ENCODE measurements around the gene CD226.
"Not testable (repeated sequence)": the region's sequence is repeated elsewhere in the genome, so short reads cannot be mapped to it uniquely, and the experiment has no call there.

CD226 gene

DNA sequence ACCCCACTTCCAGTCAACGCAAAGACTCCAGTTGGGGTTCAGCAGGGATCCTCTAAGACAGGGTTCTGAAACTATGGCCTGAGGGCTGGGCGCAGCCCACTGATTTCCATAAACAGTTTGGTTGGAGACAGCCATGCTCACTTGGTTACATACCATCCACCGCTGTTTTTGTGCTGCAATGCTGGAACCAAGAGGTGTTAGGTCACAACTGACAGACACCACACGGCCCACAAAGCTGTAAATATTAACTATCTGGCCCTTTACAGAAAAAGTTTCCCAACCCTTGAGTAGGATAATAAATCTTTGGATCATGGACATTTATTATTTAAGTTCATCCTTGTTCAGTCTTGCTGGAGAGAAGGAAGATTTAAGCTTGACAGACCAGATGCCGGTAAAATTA is 8.4 kb upstream of the CD226 start:
- DNase-seq: no peak

DNA sequence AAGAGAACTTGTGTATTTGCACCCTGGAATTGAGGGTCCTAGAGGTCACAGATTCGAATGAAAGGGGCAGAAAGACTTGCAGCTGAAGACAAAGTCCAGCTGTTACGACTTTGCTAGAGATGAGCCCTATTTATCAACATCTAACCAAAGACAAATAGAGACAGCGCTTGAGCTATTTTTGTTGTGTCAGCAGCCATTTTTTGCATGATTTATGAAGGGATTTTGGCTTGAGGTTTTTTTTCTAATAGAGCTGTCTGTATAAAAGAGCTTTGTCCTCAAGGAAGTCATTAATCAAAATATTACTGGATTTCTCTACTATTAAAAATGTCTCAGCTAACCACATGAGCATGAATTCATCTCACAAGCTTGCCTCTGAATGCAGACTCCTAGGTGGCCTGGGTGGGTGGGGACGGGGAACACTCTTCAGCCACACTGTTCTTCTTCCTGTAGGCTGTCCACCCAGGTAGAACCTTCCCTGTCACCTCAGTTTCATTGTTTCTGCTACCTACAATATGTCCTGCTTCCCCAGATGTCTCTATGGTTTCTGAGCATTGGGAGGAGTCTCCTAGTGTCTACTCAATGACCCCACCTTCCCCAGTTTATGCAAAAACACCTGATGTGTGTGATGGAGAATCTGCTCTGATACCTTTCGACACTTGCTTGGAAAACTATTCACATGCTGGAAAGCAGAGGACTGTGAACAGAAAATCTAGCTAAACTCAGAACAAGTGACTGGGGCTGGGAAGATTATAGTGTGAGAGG is 7.2 kb upstream of the CD226 start:
- no peak for DNase-seq

DNA sequence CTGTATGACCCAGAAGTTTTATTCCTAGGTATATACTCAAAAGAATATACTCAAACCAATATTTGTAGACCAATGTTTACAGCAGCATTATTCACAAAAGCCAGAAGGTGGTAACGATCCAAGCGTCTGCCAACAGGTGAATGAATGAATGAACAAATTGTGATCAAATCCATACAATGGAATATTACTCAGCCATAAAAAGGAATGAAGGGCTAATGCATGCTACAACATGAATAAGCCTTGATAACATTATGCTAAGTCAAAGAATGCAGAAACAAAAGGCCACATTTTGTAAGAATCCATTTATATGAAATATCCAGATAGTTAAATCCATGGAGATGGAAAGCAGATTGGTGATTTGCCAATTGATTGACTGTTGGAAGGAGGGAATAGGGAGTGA is 5.5 kb upstream of the CD226 start:
- DNase-seq: no peak

DNA sequence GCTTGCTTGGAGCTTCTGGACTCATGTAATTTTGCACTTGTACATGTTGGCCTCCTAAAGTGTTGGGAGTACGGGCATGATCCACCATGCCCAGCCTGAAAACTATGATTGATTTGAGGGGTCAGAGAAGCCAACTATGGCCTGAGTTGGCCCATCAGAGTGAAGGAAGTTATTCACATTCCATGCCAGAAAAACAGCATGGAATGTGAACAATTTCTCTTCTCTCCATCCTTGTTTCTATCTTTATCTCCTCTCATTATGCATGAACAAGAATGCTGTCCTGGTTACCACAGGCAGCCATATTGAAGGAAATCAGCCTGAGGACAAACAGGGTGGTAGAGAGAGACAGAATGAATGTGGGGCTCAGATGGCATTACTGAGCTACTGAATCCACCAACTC is 3.5 kb upstream of the CD226 start:
- no peak for DNase-seq

DNA sequence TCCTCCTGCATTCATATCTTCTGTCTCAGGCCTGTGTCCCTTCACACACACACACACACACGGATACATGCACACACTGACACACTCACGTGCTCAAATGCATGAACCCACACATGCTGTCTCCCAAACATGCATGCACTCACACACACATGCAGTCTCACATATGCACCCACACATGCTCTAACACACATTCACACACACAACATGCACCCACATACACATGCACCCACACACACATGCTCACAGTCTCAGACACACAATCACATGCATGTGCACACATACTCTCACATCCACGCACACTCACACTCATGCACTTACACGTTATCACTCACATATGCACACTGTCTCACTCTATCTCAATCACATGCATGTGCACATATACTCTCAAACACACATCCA is 1.9 kb upstream of the CD226 start:
- no peak for DNase-seq

DNA sequence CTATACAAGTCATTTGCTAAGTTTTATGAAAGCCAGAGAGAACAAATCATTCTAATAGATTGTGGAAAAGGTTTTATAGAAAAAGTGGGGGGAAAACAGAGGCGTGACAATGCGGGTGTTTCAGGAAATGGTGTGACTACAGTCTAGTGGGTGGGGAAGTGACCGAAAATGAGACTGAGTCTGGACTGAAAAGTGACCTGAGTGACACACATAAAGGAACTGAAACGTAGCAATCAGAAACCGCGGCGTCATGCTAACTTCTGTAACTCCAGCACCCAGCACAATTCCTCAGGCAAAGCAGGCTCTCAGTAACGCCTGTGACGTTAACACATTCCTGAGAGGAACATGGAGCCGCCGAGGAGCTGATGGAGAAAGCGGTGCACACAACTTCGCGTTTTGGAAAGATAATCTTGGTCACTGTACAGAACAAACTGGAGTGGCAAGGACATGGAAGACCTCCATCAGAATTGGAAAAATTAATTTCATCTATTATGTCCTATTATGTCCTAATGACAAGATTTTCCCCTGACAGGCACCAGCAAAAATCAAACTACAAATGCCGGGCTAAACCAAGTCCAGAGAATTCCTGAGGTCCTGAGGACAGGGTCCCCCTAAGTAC is 1.4 kb upstream of the CD226 start:
- no peak for DNase-seq

DNA sequence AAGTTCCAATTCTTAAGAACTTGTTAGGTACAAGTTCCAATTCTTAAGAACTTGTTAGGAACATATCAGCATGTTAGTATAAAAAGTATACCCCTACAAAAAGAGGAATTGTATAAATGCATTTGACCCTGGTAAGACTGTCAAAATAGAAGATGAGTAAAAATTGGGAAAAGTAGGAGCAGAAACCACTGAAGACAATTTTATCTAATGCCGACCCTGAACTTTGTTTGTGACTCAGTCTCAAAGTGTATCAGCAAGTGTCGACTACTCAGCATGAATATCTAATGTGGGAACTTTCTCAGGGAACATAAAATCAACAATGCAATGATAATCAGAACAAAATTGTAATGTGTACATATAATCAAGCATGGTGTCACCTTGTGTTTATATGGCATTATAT is 583 bp upstream of the CD226 start:
- no peak for DNase-seq

DNA sequence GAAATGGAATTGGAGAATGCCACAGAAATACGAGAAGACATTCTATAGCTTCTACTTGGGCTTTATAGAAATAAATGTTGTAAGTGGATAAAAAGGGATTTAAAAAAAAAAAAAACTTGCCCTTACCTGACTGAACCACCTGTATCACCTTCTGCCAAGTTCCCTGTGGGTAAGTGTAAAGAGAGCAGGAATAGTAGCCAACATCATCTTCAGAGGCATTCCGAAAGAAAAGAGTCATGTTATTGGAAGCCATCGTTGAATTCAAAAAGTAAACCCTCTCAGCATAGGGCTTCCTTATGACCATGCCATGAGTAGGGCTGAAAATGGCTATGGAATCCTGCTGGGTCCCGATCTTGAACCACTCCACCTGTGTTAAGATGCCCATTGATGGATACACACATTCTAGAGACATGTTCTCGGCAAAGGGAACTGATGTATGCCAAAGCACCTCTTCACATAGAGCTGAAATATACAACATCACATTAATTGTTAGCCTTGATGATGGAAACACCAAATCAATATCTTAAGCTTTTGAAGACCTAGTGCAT is 991 bp downstream of the CD226 start:
- no peak for DNase-seq

DNA sequence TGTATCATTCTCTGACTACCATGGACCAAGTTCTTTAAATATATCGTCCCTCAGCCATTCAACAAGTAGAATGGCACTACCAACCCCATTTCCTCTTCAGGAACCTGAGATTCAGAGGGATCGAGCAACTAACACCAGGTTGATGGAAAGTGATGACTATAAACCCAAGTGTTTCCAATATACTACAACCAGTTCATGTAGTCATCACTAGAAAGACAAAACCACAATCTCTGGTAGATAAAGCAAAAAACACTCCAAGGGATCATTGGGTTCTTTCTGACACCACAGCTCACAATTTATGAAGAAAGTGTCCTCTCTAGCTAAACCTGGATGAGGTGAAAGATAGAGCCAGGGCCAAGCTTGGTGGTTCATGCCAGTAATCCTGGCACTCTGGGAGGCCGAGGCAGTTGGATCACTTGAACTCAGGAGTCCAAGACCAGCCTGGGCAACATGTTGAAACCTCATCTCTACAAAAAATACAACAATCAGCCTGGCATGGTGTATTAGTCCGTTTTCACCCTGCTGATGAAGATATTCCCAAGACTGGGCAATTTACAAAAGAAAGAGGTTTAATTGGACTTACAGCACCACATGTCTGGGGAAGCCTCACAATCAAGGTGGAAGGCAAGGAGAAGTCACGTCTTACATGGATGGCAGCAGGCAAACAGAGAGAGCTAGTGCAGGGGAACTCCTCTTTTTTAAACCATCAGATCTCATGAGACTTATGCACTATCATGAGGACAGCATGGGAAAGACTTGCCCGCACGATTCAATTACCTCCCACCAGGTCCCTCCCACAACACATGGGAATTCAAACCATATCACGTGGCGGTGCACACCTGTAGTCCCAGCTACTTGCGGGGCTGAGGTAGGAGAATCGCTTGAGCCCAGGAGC is 2.2 kb downstream of the CD226 start:
- DNase-seq: no peak

DNA sequence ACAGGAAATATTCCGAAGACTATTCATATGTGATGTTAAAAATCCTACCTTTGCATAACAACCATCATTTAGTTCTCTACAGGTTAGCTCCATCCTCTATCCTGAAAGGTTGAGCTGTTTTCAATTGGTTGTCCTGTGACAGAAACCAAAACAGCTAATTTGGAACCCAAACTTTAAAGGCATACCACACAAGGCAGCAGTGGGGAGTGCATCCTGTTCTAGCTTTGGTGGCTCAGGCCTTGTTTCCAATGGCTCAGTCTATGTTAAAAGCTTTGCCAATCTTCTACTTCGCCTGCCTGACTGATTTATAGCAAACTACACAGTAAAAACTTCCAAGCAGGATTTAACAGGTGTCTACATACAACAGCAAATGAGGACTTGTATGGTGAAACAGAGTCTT is 3.2 kb downstream of the CD226 start:
- DNase-seq: no peak

DNA sequence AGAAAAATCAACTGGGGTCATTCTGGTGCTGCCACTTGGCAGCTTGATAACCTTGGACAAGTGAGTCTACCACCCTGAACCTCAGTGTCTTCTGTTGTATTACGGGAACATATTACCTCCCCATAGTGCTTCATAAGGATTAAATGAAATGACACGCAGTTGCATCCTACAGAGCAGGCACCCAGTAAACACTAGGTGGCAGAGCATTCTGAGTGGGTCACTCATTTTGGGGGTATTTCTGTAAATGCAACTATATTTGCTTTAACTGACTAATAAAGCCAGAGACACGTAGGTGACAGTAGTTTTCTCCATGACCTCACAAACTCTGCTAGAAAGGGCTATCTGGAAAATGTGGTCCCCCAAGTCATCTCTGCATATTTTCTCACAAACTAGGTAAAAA is 4.7 kb downstream of the CD226 start:
- no peak for DNase-seq

DNA sequence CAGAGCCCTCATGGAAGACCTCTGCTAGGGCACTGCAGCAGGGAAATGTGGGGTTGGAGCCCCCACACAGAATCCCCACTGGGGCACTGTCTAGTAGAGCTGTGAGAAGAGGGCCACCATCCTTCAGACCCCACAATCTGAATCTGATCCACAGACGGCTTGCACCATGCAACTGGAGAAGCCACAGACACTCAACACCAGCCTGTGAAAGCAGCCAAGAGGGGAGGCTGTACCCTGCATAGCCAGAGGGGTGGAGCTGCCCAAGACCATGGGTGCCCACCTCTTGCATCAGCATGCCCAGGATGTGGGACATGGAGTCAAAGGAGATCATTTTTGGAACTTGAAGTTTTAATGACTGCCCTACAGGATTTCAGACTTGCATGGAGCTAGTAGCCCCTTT is 6.5 kb downstream of the CD226 start:
- DNase-seq: no peak

DNA sequence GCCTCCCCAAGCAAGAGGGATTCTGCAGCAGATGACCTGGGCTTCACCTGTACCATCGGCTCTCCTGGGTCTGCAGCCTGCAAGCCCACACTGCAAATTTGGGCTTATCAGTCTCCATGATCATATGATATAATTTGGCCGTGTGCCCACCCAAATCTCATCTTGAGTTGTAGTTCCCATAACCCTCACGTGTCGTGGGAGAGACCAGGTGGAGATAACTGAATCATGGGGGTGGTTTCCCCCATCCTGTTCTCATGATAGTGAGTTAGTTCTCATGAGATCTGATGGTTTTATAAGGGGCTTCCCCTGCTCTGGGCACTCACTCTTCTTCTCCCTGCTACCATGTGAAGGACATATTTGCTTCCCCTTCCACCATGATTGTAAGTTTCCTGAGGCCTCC is 7.9 kb downstream of the CD226 start:
- DNase-seq: not testable (repeated sequence)

DNA sequence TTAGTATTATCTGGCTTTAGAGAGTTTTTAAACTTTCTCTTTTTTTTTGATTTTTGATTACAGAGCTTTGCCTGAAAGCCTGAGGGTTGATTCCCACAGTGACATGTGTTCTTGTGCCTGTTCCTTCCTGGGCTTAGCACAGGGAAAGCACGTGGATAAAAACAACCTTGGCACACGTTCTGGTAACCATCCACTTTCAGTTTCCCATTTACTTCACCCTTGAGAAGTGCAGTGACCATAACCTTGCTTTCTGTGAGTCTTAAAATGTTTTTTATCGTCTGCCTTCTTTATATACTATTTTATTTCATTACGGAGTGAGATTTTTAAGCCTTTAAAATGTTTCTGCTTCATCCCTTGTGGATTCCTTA is 11.5 kb downstream of the CD226 start:
- no peak for DNase-seq

DNA sequence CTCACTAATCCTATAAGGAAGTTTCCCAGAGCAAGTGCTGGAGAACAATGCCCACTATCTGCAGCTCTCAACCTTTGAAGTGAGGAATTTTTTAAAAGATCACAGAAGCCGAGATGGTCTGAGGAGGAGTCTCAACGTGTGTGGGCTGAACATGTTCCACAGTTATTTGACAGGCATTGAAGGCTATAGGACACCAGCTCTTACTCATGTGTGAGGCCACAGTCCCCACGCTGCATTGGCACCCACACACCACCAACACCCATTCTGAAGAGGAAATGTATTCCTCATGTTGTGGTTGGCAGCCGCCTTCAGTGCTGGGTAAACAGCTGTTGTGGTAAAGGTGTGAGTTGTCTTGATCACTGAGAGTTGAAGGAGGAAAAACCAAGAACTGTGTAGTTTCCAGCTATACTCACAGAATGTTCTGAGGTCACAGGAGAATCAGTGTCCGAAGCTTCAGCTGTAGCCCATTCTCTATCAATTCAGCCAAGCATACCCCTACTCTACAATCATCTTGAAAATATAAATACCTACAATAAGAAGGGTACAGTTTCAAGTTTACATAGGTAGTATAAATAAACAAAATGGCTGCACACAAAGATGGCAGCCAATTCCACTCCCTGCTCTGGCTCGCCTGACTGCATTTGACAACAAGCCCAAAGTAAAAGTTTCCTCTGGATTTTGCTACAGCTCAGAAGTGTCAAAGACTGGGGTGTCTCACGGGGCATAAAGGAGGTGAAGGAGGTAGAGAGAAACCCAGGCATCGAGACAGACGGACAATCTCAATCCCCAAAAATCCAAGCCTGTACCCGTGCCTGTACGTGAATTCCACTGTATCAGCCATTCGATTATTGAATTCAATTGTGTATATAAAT is 12.1 kb downstream of the CD226 start:
- no peak for DNase-seq

DNA sequence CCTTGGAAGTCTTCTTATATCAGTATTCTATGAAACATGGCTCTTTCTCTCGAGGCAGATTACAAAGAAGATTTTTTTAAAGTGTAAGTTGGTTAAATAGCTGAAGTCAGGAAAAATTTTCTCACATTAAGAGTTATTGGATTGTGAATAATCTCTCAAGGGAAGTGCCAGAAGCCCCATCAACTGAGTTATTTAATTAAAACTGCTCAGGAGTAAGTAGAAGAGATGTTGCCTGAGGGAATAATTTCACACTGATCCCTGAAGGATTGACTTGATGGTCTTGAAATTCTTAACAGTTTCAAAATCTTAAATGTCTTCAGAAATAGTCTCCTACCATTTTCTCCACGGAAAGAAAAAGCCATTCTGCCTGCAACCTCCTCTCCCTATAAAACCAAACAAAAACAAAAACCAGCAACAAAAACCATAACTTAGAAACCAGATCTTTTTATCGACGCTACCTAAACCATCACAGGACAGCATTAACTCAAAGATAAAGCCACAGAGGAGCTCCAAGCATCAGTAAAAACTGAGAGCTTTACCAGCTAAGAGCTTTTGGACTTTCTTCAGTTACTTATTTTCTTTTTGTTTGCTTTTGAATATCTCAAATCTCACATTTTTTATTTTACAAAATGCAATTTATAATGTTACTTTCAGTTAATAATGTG is 12.9 kb downstream of the CD226 start:
- DNase-seq: no peak

DNA sequence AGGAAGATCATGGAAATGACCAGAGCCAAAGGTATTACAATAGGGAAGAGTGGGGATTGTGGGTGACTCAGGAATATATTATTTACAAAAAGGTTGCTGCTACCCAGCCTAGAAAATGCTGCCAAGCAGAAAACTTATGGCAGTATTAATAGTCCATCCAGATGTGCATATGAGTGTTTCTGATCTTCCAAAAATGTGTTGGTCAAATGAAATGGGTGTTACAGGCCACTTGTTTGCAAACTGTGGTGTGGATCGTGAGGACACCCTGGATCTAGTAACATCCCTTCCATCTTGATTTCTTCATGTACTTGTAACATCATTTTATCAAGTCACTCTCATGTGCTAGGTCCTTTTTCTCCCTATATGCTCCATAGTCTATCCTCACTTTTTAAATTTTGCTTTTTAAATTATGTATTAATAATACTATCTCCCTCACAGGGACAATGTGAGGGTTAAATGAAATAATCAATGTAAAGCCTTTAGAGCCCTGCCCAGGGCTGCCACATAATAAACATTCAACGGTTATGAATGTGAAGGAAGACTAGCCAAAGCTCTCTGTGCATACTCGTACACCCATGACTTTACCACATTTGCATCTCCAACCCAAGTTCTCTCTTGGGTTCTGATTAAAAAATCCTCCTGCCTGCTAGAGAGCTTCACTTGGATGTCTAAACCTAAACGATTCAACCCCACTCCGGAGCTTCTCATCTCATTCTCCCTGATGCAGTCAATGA is 18.5 kb downstream of the CD226 start:
- DNase-seq: no peak

DNA sequence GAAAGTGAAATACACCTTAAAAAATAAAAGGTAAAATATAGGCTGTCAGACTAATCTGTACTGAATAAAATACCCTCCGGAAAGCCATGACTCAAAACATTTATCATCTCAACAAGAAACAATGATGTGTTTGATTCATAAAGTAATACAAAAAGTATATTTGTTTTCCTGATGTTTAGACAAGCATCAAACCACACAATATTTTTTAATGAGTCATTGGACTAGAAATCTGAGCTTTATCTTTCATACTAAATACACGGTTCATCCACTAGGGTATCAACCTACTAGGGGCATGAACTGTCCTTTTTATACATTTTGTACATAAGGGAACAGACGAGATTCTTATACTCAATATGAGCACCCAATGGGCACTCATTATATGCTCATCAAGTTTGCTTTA is 31.3 kb downstream of the CD226 start:
- no peak for DNase-seq

DNA sequence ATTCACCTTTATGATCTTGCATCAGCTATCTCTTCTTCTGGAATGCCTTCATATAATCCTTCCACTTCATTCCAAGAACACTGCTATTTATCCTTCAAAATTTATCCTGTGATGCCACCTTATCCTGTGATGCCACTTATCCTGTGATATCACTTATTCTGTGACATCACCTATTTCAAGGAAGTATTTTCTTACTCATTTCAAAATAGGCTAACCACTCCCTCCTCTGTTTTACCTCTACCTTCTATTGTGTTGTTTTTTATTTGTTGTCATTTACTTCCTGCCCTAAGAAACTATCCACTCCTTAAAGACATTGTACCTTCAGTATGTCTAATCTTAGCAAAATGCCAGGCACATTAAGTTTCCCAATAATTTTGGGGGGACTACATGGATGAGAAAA is 38.8 kb downstream of the CD226 start:
- DNase-seq: no peak

DNA sequence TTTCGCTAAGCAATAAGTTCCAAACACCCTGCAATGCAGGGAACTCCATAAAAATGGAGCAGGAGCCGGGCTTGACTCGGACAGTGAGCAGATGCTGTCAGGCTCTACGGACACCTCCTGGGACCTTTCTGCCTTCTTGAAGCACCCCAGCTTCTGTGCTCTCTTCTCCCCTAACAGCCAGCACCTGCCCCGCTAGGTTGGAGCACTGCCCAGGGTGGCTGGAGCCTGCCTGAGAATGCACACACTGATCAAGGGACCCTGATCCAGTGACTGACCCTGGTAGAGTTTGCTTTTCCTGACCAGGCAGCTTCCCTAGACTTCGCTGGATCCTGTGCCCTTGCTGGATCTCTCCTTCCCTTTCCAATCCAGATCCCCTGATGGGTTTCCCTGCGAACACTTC is 40.9 kb downstream of the CD226 start:
- no peak for DNase-seq

DNA sequence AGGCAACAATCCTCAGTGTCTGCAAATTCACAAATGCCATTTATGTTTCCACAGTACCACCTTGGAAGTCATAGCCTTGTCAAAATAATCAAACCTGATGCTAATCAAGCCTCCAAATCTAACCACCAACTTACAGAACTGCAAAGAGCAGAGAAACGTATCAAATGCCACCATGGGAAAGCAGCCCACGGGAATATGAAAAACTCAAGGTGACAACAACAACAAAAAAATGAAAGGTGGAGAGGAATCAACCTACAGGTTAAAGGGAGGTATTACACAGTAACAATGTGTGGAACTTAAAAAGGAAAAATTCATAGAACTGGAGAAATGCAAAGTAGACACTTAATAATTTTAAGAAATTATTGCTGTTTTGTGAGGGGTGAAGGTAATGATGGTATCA is 46.7 kb downstream of the CD226 start:
- no peak for DNase-seq
